Breast epithelium (tissue), 4 donors: ENCODE measurements around the gene EHD3. TPM values are rescaled to one million over a fixed set of nuclear protein-coding genes. Genes with fewer than 3 reads are reported as not detected.

Experiments used
- DNase-seq, 2 donors: peaks; one replicate each; pipeline ENCODE4 v3.0.0-alpha.2; 2019; ENCODE audit warnings: low spot score in 2 of 2
- H3K27ac ChIP-seq, 2 donors: fragments of 200-600 bp; sonication (generic) in 1 of 2; one replicate each; pipeline ENCODE4 v1.5.1; 2016 to 2019; ENCODE audit warnings: mild to moderate bottlenecking in 1 of 2
- H3K27me3 ChIP-seq, 2 donors: fragments of 200-600 bp; sonication (generic) in 1 of 2; one replicate each; pipeline versions ENCODE4 v1.5.1 to v1.6.0; 2017 to 2019; ENCODE audit warnings: control low read depth in 1 of 2, mild to moderate bottlenecking in 1 of 2
- H3K36me3 ChIP-seq: fragments of 200-600 bp; one replicate; pipeline ENCODE4 v1.5.1; 2019
- H3K4me1 ChIP-seq, 2 donors: fragments of 200-600 bp; sonication (generic); one replicate each; pipeline ENCODE4 v1.5.1; 2016 to 2019; ENCODE audit warnings: control low read depth in 1 of 2
- H3K4me3 ChIP-seq, 3 donors: fragments of 200-600 bp; sonication (generic); 1 replicate in 2 of 3; 2 replicates in 1 of 3; pipeline ENCODE4 v1.5.1; 2016 to 2019; ENCODE audit warnings: mild to moderate bottlenecking in 3 of 3, moderate library complexity in 2 of 3
- H3K9me3 ChIP-seq, 2 donors: fragments of 200-600 bp; sonication (generic) in 1 of 2; one replicate each; pipeline ENCODE4 v1.5.1; 2016 to 2019; ENCODE audit warnings: control low read depth in 1 of 2
- POLR2A ChIP-seq: fragments of 450-650 bp; IDR thresholded peaks from one replicate; pipeline ENCODE4 v1.6.1; 2016; ENCODE audit warnings: antibody characterized with exemption, mild to moderate bottlenecking, moderate library complexity
- POLR2AphosphoS5 ChIP-seq, 3 donors: sonication (generic); formaldehyde crosslinking; IDR thresholded peaks; one replicate each; pipeline ENCODE4 v1.6.1; 2017; ENCODE audit warnings: antibody characterized with exemption in 3 of 3
- intact Hi-C: fragments of 100-400 bp; cut with DNase I; formaldehyde crosslinking; loops from one replicate; pipeline ENCODE4 v1.15.1; 2023; ENCODE audit warnings: low total_unique reads
- total RNA-seq, 3 donors: library from RNA; depleted of rRNA; stranded (reverse); fragments of >200 nt; gene quantifications; one replicate each; pipeline ENCODE4 v1.1.0, GENCODE V29; 2016
- TF ChIP-seq, protein P1 (sequence below), 3 donors: fragments of 450-650 bp; IDR thresholded peaks; one replicate each; pipeline ENCODE4 v1.5.1; 2016 to 2017; ENCODE audit warnings: antibody characterized with exemption in 3 of 3, mild to moderate bottlenecking in 3 of 3, moderate library complexity in 3 of 3

Gene EHD3
- total RNA-seq, 3 donors from 2014 or later, result 2.7 to 10.1 (median 9.2) TPM

DNA sequence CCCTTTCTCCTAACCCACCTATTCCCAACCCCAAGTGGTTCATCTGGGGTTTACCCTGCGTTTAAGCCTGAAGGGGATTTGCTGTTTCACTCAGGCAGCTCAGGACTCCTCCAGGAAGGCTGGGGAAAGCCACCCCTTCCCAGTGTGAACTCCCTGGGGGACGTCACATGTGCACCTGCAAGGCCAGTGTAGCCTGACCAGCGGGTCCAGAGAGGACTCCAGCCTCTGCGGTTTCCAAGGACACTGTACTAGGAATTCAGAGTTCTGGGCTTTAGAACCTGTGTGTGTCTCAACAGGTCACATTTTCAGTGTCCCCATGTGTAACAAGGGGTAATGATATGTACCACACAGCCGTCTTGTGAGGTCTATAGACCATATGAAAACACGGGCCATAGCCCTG is 17.9 kb downstream of the EHD3 start:
- intact Hi-C loops, result no loop called here
- Histone ChIP-seq H3K4me3 (no peak overlapping the region), H3K36me3 (no peaks in the 10 kb centered on the region), H3K27ac (peak overlapping the region in 1 of 2 donors; percentile 89), H3K9me3 (no peaks in the 10 kb centered on the region), H3K27me3 (no peaks in the 10 kb centered on the region), H3K4me1 (no peaks in the 10 kb centered on the region)
- DNase-seq, result no peak
- TF ChIP-seq, protein P1, sequence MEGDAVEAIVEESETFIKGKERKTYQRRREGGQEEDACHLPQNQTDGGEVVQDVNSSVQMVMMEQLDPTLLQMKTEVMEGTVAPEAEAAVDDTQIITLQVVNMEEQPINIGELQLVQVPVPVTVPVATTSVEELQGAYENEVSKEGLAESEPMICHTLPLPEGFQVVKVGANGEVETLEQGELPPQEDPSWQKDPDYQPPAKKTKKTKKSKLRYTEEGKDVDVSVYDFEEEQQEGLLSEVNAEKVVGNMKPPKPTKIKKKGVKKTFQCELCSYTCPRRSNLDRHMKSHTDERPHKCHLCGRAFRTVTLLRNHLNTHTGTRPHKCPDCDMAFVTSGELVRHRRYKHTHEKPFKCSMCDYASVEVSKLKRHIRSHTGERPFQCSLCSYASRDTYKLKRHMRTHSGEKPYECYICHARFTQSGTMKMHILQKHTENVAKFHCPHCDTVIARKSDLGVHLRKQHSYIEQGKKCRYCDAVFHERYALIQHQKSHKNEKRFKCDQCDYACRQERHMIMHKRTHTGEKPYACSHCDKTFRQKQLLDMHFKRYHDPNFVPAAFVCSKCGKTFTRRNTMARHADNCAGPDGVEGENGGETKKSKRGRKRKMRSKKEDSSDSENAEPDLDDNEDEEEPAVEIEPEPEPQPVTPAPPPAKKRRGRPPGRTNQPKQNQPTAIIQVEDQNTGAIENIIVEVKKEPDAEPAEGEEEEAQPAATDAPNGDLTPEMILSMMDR (IDR thresholded peaks at IDR 0.05), result no peak
- no peak for TF ChIP-seq POLR2A
- no peak for TF ChIP-seq POLR2AphosphoS5 (IDR thresholded peaks at IDR 0.05)

DNA sequence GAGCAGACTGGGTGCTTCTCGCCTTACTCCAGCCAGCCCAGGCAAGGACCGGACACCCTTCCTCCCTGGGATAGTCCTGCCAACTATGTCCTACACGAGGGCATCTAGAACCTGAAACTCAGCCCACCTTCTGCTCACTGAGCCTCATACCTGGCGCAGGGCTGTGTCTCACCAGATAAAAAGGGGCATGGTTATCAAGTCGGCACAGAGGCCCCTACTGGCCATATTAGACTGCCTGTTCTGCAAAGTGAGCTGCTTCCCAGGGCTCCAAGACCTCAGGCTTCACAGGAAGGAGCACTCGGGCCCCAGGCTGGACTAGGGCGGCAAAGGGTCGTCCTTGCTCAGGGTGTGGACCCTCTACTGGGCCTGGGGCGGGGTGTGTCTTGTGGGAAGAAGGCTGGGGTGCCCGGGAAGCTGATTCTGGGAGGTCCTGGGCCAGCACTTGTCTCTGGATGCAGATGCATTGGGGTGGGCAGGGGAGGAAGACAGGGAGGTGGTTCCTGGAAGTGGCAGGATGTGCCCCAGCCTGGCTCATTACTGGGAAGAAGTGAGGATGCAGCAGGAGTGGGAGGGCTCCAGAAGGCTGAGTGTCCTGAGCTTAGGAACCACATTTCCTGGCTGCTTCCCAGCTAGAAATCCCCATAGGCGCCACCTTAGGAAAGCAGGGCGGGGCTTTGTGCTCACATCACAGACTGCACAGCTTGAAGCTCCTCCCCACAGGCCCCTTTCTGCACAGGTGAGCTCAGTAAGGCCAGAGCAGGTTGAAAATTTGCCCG is 19.6 kb downstream of the EHD3 start:
- TF ChIP-seq, protein P1 (IDR thresholded peaks at IDR 0.05), result no peak
- TF ChIP-seq POLR2AphosphoS5 (IDR thresholded peaks at IDR 0.05), result no peak
- no peak for TF ChIP-seq POLR2A
- Histone ChIP-seq H3K4me1 (no peaks in the 10 kb centered on the region), H3K36me3 (no peaks in the 10 kb centered on the region), H3K27me3 (no peaks in the 10 kb centered on the region), H3K4me3 (no peak overlapping the region), H3K9me3 (no peaks in the 10 kb centered on the region), H3K27ac (peak overlapping the region; percentile 68 to 89)
- intact Hi-C loops, result no loop called here
- DNase-seq, result peak in 1 of 2 donors; percentile 52

DNA sequence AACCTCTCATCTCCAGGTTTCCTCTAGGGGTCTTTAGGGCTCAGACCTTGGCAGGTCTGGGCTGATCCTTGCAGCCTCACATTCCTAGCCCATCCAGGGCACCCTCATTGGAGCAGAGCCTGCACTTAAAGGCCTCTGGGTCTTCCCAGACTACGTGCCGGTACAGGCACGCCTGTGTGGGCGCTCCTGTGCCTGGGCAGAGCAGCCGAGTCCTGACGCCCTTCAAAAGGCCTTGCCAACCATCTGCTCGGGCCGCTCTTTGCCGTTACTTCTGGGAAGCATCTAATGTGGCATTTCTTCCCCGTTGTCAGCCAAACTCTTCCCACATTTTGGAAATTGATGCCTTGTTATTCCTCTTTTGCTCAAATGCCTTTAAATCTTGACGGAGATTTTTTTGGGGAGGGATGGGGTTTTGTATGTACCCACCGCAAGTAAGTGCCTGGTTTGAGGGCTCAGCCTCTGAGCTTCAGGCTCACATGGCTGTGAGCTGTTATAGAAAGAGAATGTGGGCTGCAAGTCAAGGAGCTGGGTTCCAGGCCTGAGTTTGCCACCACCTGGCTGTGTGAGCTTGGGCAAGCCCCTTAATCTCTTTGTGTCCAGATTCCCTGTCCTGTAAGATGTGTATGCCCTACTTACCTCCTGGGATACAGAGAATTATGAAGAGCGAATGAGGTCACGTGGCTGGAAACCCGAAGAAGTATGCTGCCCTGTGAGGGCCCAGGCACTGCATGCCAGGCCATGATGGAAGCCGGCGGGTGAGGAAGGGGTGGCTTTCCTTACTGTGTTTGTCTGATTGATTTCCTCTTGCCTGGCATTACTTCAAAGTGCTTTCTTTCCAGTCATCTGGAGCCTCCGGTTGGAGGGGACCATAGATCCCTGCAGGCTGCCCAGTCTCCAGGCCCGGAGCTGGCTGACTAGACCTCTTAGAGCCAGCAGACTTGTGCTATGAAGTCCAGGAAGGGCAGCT is 20.6 kb downstream of the EHD3 start:
- intact Hi-C loops, result no loop called here
- Histone ChIP-seq H3K4me3 (no peak overlapping the region), H3K9me3 (no peaks in the 10 kb centered on the region), H3K27ac (peak overlapping the region; percentile 68 to 89), H3K27me3 (no peaks in the 10 kb centered on the region), H3K4me1 (no peaks in the 10 kb centered on the region), H3K36me3 (no peaks in the 10 kb centered on the region)
- DNase-seq, result peak in 1 of 2 donors; percentile 52
- TF ChIP-seq, protein P1 (IDR thresholded peaks at IDR 0.05), result no peak
- TF ChIP-seq POLR2A (no peak), POLR2AphosphoS5 (IDR thresholded peaks at IDR 0.05) (no peak)

DNA sequence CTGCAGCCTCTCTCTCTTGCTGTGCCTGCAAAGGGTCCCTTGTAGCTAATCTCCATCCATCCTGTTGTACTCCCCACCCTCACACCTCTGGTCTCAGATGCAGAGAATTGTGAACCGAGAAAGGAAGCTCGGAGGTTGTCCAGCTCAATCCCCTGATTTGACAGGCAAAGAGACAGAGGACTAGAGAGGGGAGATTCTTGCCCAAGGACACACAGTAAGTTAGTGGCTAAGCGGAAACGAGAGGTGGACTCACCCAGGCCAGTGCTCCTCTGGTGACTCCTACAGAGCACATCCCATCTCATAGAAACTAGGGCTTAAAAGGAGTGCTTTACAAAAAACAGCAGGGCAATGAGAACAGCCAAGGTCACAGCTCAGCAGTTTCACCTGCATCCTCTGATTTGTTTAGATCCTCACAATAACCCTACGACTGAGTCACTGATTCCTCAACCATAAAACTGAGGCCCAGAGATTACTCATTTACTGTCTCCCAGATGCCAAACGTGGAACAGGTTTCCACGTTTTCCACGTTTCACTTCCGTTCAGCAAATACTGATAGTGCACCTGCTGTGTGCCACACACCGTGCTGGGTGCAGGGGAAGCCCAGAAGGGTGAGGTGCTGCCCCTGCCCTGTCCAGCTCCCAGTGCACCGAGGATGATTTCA is 22.1 kb downstream of the EHD3 start:
- H3K9me3 ChIP-seq, result no peaks in the 10 kb centered on the region
- H3K27me3 ChIP-seq, result no peaks in the 10 kb centered on the region
- no peaks in the 10 kb centered on the region for H3K36me3 ChIP-seq
- H3K27ac ChIP-seq, result peak overlapping the region; percentile 68 to 89
- no peaks in the 10 kb centered on the region for H3K4me1 ChIP-seq
- intact Hi-C loops, result no loop called here
- DNase-seq, result no peak
- no peak overlapping the region for H3K4me3 ChIP-seq
- TF ChIP-seq POLR2A (no peak), POLR2AphosphoS5 (IDR thresholded peaks at IDR 0.05) (no peak)
- TF ChIP-seq, protein P1 (IDR thresholded peaks at IDR 0.05), result no peak
